Ishikawa (cell line): Measurements from ENCODE around the gene EEF1AKMT4.

Source experiments
- CEBPB ChIP-seq: IDR thresholded peaks from 2 replicates; pipeline ENCODE4 v1.6.1; 2012
- CREB1 ChIP-seq: IDR thresholded peaks from 2 replicates; pipeline ENCODE4 v1.6.1; 2012; ENCODE audit warnings: low read depth
- EP300 ChIP-seq: IDR thresholded peaks from 2 replicates; pipeline ENCODE4 v1.6.1; 2012; ENCODE audit warnings: borderline replicate concordance
- MAX ChIP-seq: IDR thresholded peaks from 2 replicates; pipeline ENCODE4 v1.6.1; 2012
- RAD21 ChIP-seq: IDR thresholded peaks from 2 replicates; pipeline ENCODE4 v1.6.1; 2012; ENCODE audit warnings: low read depth
- TCF12 ChIP-seq: IDR thresholded peaks from 2 replicates; pipeline ENCODE4 v1.6.1; 2012; ENCODE audit warnings: low read depth
- TEAD4 ChIP-seq: IDR thresholded peaks from 2 replicates; pipeline ENCODE4 v1.6.1; 2012

DNA sequence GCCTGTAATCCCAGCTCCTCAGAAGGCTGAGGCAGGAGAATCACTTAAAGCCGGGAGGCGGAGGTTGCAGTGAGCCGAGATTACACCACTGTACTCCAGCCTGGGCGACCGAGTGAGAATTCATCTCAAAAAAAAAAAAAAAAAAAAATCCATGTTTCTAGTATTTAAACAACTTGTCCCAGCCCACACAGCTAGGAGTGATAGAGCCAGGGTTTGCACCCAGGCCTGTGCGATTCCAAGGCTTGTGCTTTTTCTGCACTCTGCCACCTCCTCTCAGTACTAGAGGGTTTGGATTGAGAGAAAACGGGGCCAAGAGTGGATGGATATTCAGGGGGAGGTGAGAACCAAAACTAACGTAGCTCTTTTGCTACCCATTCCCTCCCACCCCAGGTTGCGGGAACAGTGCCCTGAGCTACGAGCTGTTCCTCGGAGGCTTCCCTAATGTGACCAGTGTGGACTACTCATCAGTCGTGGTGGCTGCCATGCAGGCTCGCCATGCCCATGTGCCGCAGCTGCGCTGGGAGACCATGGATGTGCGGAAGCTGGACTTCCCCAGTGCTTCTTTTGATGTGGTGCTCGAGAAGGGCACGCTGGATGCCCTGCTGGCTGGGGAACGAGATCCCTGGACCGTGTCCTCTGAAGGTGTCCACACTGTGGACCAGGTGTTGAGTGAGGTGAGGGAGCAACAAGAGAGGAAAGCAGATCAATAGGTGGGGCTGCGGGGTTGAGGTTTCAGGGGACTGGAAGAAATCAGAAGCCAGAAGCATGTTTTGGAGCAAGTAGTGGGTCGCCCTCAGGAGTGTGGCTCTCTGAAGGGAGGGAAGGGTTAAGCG, 7.8 kb downstream of the EEF1AKMT4 start:
- TF ChIP-seq TCF12: no peak
- TF ChIP-seq EP300: no peak
- no peak for TF ChIP-seq TEAD4
- TF ChIP-seq CREB1: no peak
- no peak for TF ChIP-seq MAX
- TF ChIP-seq CEBPB: no peak
- no peak for TF ChIP-seq RAD21
